GM18498 (cell line): Measurements from ENCODE around the gene L1CAM.

Experiments
- ATAC-seq: cut with Tn5 transposase; IDR thresholded peaks from one replicate; pipeline ENCODE4 v1.9.1; 2021; ENCODE audit warnings: mild to moderate bottlenecking, moderate library complexity; ENCODE audit not compliant: unreplicated experiment

Gene L1CAM, protein sequence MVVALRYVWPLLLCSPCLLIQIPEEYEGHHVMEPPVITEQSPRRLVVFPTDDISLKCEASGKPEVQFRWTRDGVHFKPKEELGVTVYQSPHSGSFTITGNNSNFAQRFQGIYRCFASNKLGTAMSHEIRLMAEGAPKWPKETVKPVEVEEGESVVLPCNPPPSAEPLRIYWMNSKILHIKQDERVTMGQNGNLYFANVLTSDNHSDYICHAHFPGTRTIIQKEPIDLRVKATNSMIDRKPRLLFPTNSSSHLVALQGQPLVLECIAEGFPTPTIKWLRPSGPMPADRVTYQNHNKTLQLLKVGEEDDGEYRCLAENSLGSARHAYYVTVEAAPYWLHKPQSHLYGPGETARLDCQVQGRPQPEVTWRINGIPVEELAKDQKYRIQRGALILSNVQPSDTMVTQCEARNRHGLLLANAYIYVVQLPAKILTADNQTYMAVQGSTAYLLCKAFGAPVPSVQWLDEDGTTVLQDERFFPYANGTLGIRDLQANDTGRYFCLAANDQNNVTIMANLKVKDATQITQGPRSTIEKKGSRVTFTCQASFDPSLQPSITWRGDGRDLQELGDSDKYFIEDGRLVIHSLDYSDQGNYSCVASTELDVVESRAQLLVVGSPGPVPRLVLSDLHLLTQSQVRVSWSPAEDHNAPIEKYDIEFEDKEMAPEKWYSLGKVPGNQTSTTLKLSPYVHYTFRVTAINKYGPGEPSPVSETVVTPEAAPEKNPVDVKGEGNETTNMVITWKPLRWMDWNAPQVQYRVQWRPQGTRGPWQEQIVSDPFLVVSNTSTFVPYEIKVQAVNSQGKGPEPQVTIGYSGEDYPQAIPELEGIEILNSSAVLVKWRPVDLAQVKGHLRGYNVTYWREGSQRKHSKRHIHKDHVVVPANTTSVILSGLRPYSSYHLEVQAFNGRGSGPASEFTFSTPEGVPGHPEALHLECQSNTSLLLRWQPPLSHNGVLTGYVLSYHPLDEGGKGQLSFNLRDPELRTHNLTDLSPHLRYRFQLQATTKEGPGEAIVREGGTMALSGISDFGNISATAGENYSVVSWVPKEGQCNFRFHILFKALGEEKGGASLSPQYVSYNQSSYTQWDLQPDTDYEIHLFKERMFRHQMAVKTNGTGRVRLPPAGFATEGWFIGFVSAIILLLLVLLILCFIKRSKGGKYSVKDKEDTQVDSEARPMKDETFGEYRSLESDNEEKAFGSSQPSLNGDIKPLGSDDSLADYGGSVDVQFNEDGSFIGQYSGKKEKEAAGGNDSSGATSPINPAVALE

DNA sequence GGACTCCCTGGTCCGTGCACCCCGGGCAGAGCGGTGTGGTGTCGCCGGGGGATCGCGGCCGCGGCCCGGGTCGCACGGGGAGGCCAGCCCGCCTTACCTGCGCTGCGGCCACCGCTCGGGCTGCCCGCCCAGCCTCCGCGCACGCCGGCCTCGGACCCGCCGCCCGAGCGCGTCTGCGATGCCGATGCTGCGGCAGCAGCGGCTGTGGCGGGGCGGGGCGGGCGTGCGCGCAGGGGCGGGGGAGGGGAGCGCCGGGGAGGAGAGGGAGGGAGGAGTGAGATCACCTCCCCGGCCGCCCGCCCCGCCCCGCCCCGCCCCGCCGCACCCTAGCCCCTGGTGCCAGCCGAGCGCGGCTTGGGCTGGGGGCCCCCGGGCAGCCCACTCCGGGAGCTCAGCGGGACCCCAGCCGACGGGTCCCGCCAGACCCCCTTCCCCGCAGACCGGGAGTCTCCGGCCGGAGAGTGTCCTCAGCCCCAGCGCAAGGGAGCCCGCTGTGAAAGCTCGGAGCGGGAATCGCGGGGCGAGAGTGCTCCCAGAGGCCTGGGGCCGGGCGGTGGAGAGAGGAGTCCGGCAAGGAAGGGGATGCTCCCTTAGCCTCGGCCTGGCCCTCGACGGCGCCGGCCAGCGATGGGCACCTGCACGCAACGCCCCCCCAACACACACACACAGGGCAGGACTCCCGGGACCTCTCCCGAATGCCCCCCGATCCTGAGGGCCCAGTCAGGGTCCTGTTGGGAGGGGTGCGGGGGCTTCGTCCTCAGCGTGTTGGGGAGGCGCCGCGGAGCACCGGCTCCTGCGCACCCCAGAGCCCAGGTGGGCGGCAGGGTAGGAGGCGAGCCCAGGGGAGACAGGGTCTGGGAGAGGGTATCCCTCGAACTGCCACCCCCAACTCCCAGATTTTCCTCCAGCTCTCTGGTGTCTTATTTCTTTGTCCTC lies at the start of gene L1CAM:
Gene L1CAM (minus strand): TSS at position 206 of the 936 bp plus-strand sequence. CDS start 10,337 bp downstream, outside the sequence.
- ATAC-seq: no peak

DNA sequence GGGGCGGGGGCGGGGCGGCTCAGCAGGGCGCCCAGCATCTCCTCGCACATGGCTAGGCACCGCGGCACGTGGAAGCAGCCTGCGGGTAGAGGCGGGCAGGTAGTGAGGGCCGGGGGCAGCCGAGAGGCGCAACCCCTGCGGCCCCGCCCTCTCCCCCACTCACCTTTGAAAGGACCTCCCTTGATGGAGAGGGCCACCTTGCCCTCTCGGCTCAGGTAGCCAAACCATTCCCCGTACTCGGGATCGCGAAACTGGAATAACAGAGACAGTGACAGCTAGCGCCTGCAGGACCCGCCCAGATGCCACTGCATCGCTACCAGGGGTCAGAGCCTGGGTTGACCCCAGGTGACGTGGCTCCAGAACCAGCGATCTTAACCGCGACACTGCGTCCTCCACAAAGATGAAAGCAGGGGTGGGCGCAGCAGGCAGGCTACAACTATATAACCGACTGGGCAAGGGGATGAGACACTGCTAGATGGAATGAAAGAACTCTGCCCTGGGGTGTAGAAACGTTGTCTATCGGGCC lies 49.4 kb upstream of the L1CAM start:
- peak; percentile 8 for ATAC-seq

DNA sequence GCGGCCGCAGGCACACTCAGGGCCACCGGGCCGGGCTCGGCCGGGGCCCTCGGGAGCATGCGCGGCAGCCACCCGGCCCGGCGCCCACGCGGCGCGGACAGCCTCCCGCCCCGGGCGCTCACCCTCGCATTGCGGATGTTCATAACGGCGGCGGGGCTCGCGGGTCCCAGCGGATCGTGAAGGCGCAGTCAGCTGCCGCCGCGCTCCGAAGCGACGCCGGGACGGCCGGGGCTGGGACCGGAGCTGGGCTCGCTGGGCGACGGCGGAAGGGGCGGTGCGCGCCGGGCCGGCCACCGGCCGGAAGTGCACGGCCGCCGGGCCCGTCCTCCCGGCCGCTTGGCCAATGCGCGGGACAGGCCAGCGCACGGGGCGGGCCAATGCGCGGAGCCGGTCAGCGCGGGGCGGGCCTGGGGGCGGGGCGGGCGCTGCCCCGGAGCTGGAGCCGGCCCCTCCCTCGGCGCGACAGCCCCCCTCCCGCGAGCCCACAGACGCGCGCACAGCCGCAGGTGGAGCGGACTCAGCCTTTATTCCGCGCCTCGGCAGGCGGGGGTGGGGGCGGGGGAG lies 48.9 kb upstream of the L1CAM start, which contains the start of gene NAA10:
Gene NAA10 (minus strand): TSS at position 276 of the 564 bp plus-strand sequence. CDS start 133 bp downstream, at position 143.
- peak; percentile 85 for ATAC-seq

DNA sequence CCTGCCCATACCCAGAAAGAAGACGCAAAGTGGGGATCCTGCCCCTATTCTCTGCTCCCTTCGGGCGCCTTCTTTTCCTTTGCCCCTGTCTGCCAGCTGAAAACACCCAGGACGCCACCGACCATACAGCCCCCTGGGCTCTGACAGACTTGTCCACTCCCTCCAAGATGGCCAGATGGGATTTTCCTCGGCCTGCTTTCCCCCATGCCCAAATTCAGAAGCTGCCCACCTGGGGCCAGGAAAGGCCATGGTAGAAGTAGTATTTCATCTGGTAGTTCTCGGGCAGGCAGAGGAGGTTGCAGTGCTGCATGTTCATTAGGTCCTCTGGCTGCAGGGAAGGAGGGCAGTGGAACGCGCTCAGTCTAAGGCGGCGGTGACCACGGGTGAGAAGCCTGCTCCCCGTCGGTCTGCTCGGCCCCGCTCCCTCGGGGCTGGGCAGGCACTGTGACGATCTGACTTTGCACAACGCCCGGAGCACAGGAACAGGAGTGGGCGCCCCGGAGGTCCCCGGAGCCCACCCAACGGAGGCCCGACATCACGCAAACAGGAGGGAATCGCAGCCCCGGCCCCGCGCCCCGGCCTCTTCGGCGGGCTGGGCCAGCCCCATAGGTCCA lies 48.3 kb upstream of the L1CAM start:
- ATAC-seq: peak; percentile 24

DNA sequence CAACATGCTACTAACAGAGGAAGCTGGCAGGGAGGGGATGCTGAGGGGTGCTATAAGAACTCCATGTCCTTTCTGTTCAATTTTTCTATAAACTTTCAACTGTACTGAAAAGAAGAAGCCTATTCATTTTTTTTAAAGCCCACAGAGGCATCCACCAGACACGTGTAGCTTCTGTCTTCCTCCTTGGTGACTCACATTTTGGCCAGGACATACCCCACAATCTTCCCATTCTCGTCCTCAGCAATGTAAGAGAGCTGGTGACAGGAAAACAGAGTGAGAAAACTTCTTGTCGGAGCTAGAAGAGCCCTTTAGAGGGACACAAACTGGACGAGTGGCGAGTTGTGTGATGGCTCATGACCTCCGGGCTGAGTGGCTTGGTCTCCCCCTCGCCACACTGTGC lies 47.8 kb upstream of the L1CAM start:
- ATAC-seq: no peak

DNA sequence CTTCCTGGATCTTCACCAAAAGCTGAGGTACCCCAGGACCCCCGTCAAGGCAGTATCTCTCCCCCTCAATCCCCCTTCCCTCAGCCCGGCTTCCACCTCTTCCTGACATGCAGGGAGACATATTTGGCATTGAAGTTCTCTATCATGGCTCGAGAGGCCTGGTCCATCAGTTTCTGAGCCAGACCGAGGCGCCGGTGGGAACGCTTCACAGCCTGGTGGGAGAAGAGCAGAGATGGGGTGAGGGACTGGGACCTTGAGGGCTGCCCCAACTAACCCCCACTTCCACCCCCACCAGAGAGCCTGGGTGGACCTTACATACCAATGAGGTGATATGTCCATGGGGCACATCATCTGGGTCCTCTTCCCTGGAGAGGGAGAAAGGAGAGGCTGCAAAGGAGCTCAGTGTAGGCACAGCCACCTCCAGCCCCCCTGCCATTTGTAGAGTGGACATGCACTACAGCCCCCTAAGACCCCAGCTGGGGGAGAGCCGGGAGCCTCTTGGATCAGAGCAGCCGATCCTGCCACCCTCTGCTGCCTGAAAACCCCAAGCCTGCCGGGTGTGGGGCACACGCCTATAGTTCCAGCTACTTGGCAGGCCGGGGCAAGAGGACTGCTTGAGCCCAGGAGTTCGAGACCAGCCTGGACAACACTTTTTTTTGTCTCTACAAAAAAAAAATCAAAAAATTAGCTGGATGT lies 46.4 kb upstream of the L1CAM start:
- no peak for ATAC-seq

DNA sequence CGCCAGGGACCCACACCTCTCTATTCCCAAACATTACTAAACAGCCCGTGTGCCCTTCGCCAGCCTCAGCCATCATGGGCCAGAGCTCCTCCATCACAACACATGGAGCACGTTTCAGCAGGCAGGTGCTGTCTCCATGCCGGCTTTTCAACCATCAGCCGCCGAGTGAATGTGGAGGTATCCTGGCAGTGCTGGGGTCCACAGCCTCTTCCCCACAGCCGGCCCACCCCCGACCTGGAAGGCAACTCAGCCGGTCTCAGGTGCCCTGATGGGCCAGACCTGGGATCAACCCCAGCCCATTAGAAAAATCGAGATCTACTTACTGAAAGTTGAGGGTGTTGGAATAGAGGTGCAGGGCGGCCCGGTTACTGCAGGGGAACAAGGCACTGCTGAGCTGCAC lies 45.8 kb upstream of the L1CAM start:
- no peak for ATAC-seq

DNA sequence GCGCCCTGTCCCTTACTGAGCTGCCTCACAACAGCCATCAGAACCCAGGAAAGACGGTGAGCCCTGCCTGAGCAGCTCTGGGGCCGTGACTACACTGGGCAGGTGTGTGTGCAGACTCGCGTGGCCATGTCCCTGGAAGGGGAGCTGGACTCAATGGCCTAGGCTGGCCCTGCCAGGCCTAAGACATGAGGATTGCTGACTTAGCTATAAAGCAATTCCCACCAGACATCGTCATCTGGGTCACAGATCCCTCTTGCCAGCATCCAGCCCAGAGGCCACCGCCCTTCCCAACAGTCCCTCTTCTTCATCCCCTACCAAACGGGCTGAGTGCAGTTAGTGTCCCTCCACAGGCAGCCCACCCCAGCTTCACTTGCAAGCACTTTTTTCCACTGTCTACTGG lies 45.2 kb upstream of the L1CAM start:
- ATAC-seq: no peak

DNA sequence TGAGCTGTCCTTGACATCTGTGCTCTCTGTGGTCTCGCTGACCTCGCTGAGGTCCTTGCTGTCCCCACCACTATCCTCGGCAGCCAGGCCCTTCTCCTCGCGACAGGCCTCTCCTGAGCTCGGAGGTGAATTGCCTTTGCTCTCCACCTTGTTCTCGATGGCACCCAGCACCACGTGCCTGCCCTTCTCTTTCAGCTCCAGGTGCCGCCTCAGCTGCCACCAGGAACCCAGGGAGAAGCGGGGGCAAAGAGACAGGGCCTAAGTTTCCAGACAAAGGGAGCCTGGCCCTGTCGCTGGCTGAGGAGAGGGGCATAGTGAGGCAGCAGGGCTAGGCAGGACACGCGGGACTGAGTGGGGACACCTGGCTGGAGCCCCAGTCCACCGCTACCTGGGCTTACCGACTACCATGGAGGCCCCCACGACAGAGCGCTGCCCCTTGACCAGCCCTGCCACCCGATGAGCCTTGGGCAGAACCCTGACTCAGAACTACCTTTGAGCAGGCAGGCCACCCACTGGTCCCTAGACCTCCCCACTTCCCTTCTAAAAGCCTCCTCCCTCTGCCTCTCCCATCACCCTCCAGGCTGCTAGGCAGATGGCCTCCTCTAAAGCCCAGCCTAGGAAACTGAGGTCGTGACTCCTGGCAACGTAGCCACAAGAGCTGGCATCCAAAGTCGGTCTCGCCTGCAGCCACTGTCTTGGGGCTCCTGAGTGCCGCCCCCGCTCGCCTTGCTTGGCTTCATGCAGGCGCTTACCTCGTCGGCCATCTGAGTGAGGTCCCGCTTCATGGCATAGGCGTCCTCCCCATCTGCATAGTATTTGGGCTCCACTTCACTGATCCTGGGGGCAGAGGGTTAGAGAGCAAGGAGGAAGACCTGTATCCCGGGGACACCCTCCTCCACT lies 44.3 kb upstream of the L1CAM start:
- no peak for ATAC-seq

DNA sequence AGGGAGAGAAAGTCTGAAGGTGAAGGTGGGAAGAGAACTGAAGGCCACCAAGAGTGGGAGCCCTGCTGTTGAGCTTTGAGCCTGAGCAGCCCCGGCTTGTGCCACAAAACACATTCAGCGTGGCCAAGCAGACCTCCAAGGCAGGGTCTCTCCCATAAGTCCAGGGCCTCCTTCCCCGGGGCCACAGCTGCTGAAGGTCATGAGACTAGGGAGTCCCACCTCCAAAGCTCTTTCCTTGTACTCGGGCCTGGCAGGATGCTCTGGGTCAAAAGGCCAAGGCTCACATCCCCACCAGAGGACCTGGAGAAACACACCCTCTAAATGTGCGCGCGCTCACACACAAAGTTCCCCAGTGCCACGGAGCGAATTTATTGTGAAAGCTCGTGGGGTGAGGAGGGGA lies 43.6 kb upstream of the L1CAM start:
- no peak for ATAC-seq

DNA sequence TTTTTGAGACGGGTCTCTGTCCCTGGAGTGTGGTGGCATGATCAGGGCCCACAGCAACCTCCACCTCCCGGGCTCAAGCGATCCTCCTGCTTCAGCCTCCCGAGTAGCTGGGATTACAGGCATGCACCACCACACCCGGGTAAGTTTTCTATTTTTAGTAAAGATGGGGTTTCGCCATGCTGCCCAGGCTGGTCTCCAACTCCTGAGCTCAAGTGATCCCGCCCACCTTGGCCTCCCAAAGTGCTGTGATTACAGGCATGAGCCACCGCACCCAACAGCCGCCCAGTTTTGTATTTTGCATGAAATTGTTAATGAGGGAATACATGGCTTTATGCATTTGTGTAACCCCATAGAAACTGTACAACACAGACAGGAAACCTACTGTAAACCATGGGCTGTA lies 42.9 kb upstream of the L1CAM start:
- no peak for ATAC-seq

DNA sequence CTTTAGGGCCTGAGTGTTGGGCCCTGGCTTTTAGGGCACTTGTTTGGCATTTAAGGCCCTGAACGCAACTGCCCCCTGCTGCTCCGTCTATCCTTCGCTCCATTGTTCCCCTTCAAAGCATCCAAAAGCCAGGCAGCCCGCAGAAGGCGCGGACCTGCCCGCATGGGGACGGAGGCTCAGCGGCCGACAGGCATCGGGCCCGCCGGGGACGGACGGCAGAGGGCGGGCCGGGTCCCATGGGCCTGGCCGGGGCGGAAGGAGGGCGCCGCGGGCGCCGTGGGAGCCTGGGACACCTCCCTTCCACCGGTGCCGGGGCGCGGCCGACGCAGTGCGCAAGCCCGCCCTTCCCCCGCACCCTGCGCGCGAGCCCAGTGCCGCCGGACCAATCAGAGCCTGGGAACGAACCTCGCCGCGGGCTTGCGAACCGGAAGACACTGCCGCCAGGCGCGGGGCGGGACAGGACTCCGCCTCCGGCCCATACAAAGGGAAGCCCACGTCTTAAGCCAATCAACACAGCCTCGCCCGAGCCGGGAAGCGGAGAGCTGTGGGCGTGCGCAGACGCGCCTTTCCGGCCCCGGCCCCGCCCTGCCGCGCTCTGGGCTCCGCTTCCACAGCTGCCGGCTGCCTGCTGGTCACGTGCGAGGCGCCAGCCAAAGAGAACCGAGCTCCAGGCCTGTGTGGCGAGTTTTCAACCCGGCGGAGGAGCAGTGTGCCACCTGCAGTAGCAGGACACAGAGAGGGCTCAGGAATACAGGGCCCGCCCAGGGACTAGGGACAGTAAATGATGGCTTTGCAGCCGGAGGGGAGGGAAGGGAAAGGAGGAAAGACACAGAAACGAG lies 42.2 kb upstream of the L1CAM start:
- ATAC-seq: peak; percentile 75

DNA sequence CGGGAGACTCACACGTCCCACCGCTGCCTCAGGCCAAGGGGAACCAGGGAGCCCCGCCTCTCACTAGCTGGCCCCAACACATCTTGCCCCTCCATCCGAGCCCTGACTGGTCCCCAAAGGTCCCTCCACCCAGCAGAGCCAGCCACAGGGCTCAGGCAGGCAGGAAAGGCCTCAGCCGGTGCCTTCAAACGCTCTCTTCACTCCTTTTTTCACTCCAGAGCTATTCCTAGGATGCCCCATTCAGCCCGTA lies 41.6 kb upstream of the L1CAM start:
- ATAC-seq: no peak

DNA sequence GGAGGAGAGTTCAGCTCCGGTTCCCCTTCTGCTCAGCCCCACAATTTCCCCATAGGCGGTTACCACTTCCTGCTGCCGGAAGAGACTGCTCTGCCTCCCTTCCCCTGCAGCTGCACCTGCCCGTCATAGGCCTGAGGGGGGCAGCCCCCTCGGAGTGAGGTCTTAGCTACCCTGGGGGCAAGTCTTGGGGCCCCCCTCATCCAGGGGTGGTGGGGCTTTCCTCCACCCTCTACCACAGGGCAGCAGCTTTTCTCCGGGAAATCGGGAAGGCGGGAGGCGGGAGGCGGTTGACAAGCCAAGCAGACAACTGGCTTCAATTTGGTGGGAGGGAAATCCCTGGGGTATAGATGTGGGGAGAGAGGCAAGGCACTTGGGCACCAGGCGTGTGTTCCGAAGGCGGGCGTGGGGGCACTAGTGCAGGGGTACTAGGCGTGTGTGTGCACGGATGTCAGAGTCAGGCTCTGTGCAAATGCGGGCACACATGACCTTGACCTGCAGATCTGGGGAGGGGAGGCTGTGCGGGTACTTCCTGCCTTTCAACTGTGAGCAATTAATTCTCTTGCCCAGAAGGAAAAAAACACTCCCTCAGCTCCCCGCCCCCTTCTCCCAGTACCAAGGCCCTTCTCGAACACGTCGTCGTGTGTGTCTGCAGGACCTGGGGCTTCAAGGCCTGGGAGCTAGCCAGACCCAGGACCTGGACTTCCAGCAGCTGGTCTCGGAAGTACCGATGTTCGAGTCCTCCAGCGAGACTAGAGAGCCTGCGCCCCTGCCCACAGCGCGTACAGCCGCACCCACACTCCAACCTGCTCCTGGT lies 41.1 kb upstream of the L1CAM start:
- ATAC-seq: peak; percentile 27

DNA sequence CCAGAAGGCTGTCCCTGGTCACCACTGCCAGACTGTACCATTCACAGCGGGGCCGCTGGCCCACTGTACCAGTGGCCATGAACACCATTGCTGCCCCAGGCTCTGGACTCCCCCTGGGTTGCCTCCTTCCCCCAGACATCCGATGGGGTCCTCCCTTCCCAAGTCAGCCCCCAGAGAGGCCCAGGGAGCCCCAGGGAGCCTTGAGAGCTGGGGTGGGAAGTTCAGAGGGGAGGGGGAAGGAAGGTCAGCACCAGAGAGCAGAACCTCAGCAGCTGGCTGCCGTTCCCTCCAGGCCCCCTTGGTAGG lies 40.5 kb upstream of the L1CAM start:
- ATAC-seq: no peak
